HCT116 (cell line): ENCODE data around the gene SLC41A3.

ENCODE experiments used
- CEBPB ChIP-seq: IDR thresholded peaks from 2 replicates; pipeline ENCODE4 v1.6.1; 2012; ENCODE audit warnings: low read depth
- EZH2 ChIP-seq: fragments of 200-600 bp; sonication (generic); IDR thresholded peaks from 2 replicates; pipeline ENCODE4 v1.6.1; 2017; ENCODE audit warnings: antibody characterized with exemption, mixed run types
- FOSL1 ChIP-seq: IDR thresholded peaks from 2 replicates; pipeline ENCODE4 v1.6.1; 2012; ENCODE audit warnings: low read depth
- MAX ChIP-seq: IDR thresholded peaks from 2 replicates; pipeline ENCODE4 v1.6.1; 2012
- POLR2AphosphoS5 ChIP-seq: IDR thresholded peaks from 2 replicates; pipeline ENCODE4 v1.6.1; 2011; ENCODE audit warnings: mild to moderate bottlenecking, low read depth, low read length, moderate library complexity
- RAD21 ChIP-seq: IDR thresholded peaks from 2 replicates; pipeline ENCODE4 v1.6.1; 2012; ENCODE audit warnings: low read depth, mild to moderate bottlenecking
- SIN3A ChIP-seq: IDR thresholded peaks from 2 replicates; pipeline ENCODE4 v1.6.1; 2012; ENCODE audit warnings: low read depth
- SRF ChIP-seq: IDR thresholded peaks from 2 replicates; pipeline ENCODE4 v1.6.1; 2012; ENCODE audit warnings: low read depth
- TCF7L2 ChIP-seq: IDR thresholded peaks from 2 replicates; pipeline ENCODE4 v1.7.0; 2011; ENCODE audit warnings: borderline replicate concordance, inconsistent platforms; ENCODE audit not compliant: insufficient read depth, insufficient read length; ENCODE audit errors: extremely low read depth
- YY1 ChIP-seq: IDR thresholded peaks from 2 replicates; pipeline ENCODE4 v1.6.1; 2011; ENCODE audit warnings: low read length, low read depth, moderate library complexity, mild to moderate bottlenecking; ENCODE audit not compliant: insufficient replicate concordance; ENCODE audit errors: extremely low read depth
- TF ChIP-seq, protein P1 (sequence below), 3 experiments: fragments of 200-600 bp in 1 of 3; sonication (generic) in 1 of 3; IDR thresholded peaks in 2 of 3; conservative IDR thresholded peaks in 1 of 3; 2 replicates each; pipeline ENCODE4 v1.5.1; 2012 to 2017; ENCODE audit warnings: low read depth in 2 of 3, low read length in 2 of 3, antibody characterized with exemption in 1 of 3, borderline replicate concordance in 1 of 3, control low read depth in 1 of 3, mild to moderate bottlenecking in 1 of 3, mixed read lengths in 1 of 3, mixed run types in 1 of 3, moderate library complexity in 1 of 3; ENCODE audit not compliant: insufficient read depth in 1 of 3
- TF ChIP-seq, protein P2 (sequence below): IDR thresholded peaks from 2 replicates; pipeline ENCODE4 v1.6.1; 2011; ENCODE audit warnings: mild to moderate bottlenecking, low read length, moderate library complexity; ENCODE audit not compliant: insufficient replicate concordance; ENCODE audit errors: extremely low read depth

GRCh38 chr3:126117212-126117611 lies 33.3 kb upstream of the SLC41A3 start:
- TF ChIP-seq, protein P1, sequence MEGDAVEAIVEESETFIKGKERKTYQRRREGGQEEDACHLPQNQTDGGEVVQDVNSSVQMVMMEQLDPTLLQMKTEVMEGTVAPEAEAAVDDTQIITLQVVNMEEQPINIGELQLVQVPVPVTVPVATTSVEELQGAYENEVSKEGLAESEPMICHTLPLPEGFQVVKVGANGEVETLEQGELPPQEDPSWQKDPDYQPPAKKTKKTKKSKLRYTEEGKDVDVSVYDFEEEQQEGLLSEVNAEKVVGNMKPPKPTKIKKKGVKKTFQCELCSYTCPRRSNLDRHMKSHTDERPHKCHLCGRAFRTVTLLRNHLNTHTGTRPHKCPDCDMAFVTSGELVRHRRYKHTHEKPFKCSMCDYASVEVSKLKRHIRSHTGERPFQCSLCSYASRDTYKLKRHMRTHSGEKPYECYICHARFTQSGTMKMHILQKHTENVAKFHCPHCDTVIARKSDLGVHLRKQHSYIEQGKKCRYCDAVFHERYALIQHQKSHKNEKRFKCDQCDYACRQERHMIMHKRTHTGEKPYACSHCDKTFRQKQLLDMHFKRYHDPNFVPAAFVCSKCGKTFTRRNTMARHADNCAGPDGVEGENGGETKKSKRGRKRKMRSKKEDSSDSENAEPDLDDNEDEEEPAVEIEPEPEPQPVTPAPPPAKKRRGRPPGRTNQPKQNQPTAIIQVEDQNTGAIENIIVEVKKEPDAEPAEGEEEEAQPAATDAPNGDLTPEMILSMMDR (IDR thresholded peaks at IDR 0.05 in 2 of 3, conservative IDR thresholded peaks at IDR 0.05 in 1 of 3; ENCODE audit: borderline replicate concordance in 1 of 3, insufficient read depth in 1 of 3, low read depth in 2 of 3, low read length in 2 of 3) = no peak
- no peak for TF ChIP-seq YY1
- no peak for TF ChIP-seq RAD21
- TF ChIP-seq SIN3A = no peak
- TF ChIP-seq POLR2AphosphoS5 = no peak
- no peak for TF ChIP-seq CEBPB
- no peak for TF ChIP-seq TCF7L2
- TF ChIP-seq SRF = no peak
- TF ChIP-seq, protein P2, sequence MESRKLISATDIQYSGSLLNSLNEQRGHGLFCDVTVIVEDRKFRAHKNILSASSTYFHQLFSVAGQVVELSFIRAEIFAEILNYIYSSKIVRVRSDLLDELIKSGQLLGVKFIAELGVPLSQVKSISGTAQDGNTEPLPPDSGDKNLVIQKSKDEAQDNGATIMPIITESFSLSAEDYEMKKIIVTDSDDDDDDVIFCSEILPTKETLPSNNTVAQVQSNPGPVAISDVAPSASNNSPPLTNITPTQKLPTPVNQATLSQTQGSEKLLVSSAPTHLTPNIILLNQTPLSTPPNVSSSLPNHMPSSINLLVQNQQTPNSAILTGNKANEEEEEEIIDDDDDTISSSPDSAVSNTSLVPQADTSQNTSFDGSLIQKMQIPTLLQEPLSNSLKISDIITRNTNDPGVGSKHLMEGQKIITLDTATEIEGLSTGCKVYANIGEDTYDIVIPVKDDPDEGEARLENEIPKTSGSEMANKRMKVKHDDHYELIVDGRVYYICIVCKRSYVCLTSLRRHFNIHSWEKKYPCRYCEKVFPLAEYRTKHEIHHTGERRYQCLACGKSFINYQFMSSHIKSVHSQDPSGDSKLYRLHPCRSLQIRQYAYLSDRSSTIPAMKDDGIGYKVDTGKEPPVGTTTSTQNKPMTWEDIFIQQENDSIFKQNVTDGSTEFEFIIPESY = no peak
- no peak for TF ChIP-seq MAX
- TF ChIP-seq EZH2 = no peak
- TF ChIP-seq FOSL1 = no peak
